ENCODE measurements around the gene ADAM22.
A peak's percentile ranks its signal among the peaks of the same experiment; 100 is the strongest.
"Not testable (repeated sequence)": the region's sequence is repeated elsewhere in the genome, so short reads cannot be mapped to it uniquely, and the experiment has no call there.

The ADAM22 gene

DNA sequence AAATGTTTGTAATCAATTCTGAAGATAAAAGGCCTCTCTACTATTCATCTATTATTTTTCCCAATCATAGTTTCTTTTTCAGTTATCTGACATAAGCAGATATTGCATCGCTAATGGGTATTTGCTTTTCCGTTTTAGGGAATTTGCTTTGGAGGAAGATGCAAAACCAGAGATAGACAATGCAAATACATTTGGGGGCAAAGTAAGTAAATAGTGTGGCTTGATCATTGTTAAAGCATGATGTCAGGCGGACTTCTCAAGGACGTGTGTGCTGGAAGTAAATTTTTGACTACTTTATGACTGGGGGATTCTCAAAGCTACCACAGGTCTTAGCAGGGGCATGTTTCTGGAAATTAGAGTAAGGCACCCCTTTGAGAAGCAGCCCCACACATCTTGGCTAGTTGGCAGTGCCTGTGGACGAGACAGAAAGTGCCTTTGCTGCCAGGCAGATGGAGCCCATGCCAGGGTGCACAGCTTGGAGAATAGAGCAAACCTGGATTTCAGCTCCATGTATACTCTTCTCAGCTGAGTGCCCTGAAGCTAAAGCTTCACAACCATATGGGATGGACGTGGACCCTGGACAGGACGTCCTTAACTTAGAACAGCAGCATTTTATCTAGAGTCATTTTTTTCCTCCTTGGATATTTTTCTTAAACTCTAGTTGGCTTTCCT lies 217.2 kb downstream of the ADAM22 start:
- TF ChIP-seq, protein P1, sequence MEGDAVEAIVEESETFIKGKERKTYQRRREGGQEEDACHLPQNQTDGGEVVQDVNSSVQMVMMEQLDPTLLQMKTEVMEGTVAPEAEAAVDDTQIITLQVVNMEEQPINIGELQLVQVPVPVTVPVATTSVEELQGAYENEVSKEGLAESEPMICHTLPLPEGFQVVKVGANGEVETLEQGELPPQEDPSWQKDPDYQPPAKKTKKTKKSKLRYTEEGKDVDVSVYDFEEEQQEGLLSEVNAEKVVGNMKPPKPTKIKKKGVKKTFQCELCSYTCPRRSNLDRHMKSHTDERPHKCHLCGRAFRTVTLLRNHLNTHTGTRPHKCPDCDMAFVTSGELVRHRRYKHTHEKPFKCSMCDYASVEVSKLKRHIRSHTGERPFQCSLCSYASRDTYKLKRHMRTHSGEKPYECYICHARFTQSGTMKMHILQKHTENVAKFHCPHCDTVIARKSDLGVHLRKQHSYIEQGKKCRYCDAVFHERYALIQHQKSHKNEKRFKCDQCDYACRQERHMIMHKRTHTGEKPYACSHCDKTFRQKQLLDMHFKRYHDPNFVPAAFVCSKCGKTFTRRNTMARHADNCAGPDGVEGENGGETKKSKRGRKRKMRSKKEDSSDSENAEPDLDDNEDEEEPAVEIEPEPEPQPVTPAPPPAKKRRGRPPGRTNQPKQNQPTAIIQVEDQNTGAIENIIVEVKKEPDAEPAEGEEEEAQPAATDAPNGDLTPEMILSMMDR (IDR thresholded peaks at IDR 0.05; ENCODE audit: unreplicated experiment in 3 of 3), result no peak
- Mint-ChIP-seq H3K27me3 (ENCODE audit: low read depth) (no peaks in the 10 kb centered on the region), H3K4me3 (no peak overlapping the region), H3K4me1 (peaks cover 7% of the 10 kb centered on the region), H3K36me3 (ENCODE audit: low read depth) (peaks cover 3% of the 10 kb centered on the region), H3K27ac (peak overlapping the region in 2 of 3 experiments; percentile 35 to 69), H3K9me3 (no peaks in the 10 kb centered on the region)

GRCh38 chr7:88153378-88153777 lies 219.3 kb downstream of the ADAM22 start:
- TF ChIP-seq, protein P1 (IDR thresholded peaks at IDR 0.05; ENCODE audit: unreplicated experiment in 3 of 3), result no peak
- Mint-ChIP-seq H3K36me3 (ENCODE audit: low read depth) (peaks cover 21% of the 10 kb centered on the region), H3K9me3 (peaks cover 10% of the 10 kb centered on the region), H3K4me3 (no peak overlapping the region), H3K27me3 (ENCODE audit: low read depth) (no peaks in the 10 kb centered on the region), H3K4me1 (peaks cover 16% of the 10 kb centered on the region), H3K27ac (no peak overlapping the region)

- Mint-ChIP-seq H3K36me3 (ENCODE audit: low read depth) (peaks cover 42% of the 10 kb centered on the region), H3K9me3 (peaks cover 23% of the 10 kb centered on the region), H3K27ac (peak overlapping the region in 1 of 3 experiments; percentile 36), H3K27me3 (ENCODE audit: low read depth) (no peaks in the 10 kb centered on the region), H3K4me1 (peaks cover 16% of the 10 kb centered on the region), H3K4me3 (no peak overlapping the region)
- TF ChIP-seq, protein P1 (IDR thresholded peaks at IDR 0.05; ENCODE audit: unreplicated experiment in 3 of 3), result no peak
These were observed 221.7 kb downstream of the ADAM22 start for GRCh38 chr7:88155756-88156155.

DNA sequence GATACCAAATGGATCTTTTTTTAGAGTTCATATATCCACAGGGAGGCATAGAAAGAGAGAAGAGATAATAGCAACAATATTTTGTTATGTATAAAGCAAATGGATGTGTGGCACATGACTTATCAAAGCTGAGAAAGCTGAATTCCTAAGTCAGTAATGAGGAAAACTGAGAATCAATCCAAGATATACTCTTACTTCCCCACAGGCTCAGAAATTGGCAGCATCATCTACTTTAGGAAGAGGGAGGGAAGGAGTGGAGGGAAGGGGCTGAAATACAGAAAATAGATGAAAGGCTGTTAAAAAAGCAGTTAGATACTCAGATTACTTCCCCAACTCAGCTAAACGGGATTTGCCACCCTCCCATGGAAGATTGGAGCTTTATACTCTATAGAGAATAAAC lies 222.3 kb downstream of the ADAM22 start:
- H3K27ac Mint-ChIP-seq, result peak overlapping the region in 2 of 3 experiments; percentile 15 to 36
- peaks cover 27% of the 10 kb centered on the region for H3K9me3 Mint-ChIP-seq
- no peaks in the 10 kb centered on the region for H3K27me3 Mint-ChIP-seq (ENCODE audit: low read depth)
- H3K4me1 Mint-ChIP-seq, result peaks cover 16% of the 10 kb centered on the region
- TF ChIP-seq, protein P1 (IDR thresholded peaks at IDR 0.05; ENCODE audit: unreplicated experiment in 3 of 3), result no peak
- H3K4me3 Mint-ChIP-seq, result no peak overlapping the region
- H3K36me3 Mint-ChIP-seq (ENCODE audit: low read depth), result peaks cover 43% of the 10 kb centered on the region

DNA sequence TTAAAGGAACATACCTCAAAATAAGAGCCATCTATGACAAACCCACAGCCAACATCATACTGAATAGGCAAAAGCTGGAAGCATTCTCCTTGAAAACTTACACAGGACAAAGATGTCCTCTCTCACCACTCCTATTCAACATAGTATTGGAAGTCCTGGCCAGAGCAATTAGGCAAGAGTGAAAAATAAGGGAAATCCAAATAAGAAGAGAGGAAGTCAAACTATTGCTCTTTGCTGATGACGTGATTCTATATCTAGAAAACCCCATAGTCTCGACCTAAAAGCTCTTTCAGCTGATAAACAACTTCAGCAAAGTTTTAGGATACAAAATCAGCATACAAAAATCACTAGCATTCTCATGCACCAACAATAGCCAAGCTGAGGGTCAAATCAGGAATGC lies 225.7 kb downstream of the ADAM22 start:
- peaks cover 16% of the 10 kb centered on the region for H3K4me1 Mint-ChIP-seq
- H3K27ac Mint-ChIP-seq; H3K27me3 Mint-ChIP-seq (ENCODE audit: low read depth); H3K4me3 Mint-ChIP-seq: not testable (repeated sequence)
- H3K36me3 Mint-ChIP-seq (ENCODE audit: low read depth), result peaks cover 48% of the 10 kb centered on the region
- peaks cover 32% of the 10 kb centered on the region for H3K9me3 Mint-ChIP-seq

DNA sequence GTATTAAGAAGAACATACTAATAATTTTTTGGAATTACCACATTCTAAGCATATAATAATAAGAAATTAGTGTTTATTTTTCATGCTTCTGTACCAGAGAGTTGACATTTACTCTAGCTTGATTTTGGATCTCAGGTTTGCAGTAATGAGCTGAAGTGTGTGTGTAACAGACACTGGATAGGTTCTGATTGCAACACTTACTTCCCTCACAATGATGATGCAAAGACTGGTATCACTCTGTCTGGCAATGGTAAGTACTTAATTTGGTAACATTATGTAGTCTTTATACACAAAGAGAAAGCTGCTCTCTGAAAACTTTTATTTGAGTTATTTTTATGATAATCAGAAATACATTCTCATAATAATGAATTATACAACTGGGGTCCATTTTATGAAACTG lies 231.6 kb downstream of the ADAM22 start:
- peaks cover 8% of the 10 kb centered on the region for H3K9me3 Mint-ChIP-seq
- H3K36me3 Mint-ChIP-seq (ENCODE audit: low read depth), result peaks cover 6% of the 10 kb centered on the region
- no peak overlapping the region for H3K27ac Mint-ChIP-seq
- no peaks in the 10 kb centered on the region for H3K27me3 Mint-ChIP-seq (ENCODE audit: low read depth)
- H3K4me1 Mint-ChIP-seq, result no peaks in the 10 kb centered on the region
- H3K4me3 Mint-ChIP-seq, result no peak overlapping the region
- TF ChIP-seq, protein P1 (IDR thresholded peaks at IDR 0.05; ENCODE audit: unreplicated experiment in 3 of 3), result no peak

Measured in nephron (organoid).